Left ventricle myocardium inferior (tissue), 1 donor: ENCODE measurements around the gene SLCO2B1. TPM values are rescaled to one million over a fixed set of nuclear protein-coding genes. Genes with fewer than 3 reads are reported as not detected.

Source experiments
- DNase-seq: peaks from one replicate; pipeline ENCODE4 v3.0.0-alpha.2; 2020
- H3K27ac ChIP-seq: fragments of 200-600 bp; replicated peaks from 2 replicates; pipeline ENCODE4 v1.8.0; 2021
- H3K27me3 ChIP-seq: fragments of 200-600 bp; 2 replicates; pipeline ENCODE4 v1.8.0; 2021; ENCODE audit warnings: low read depth
- H3K36me3 ChIP-seq: fragments of 200-600 bp; 2 replicates; pipeline ENCODE4 v1.8.0; 2021
- H3K4me1 ChIP-seq: fragments of 200-600 bp; 2 replicates; pipeline ENCODE4 v1.8.0; 2021
- H3K4me3 ChIP-seq: fragments of 200-600 bp; 2 replicates; pipeline ENCODE4 v1.8.0; 2021; ENCODE audit warnings: mild to moderate bottlenecking, moderate library complexity
- H3K9me3 ChIP-seq: fragments of 200-600 bp; replicated peaks from 2 replicates; pipeline ENCODE4 v1.8.0; 2021
- intact Hi-C: fragments of 100-400 bp; cut with micrococcal nuclease; formaldehyde crosslinking; loops from one replicate; pipeline ENCODE4 v1.11.0; 2022
- total RNA-seq: library from RNA; stranded (reverse); fragmentation: NEBNext Ultra II Directional; extraction: Animal tissue kit (Norgen Biotek cat#: 25700); gene quantifications from one replicate; pipeline ENCODE4 v1.2.1, GENCODE V29; 2021
- TF ChIP-seq, protein P1 (sequence below): fragments of 200-600 bp; IDR thresholded peaks from 2 replicates; pipeline ENCODE4 v1.8.0; 2021; ENCODE audit warnings: antibody characterized with exemption, mild to moderate bottlenecking, borderline replicate concordance
- donor health status: DM: no; HTN: yes; CAD: no; lungs with severe emphysema.

Gene SLCO2B1
- total RNA-seq, 1 donor from 2014 or later: 22.7 TPM

DNA sequence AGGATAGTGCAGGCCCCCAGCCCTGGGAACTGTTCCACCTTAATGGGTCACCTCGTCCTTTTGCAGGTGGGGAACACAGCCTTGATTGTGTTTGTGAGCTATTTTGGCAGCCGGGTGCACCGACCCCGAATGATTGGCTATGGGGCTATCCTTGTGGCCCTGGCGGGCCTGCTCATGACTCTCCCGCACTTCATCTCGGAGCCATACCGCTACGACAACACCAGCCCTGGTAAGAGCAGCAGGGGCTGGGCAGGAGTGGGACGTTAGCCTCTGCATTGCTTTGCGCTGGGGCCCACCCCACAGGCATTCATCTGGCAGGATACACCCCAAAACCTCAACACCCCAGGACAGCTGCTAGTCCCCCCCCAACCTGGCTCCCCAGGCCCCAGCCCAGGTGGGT is 14.8 kb downstream of the SLCO2B1 start:
- H3K36me3 ChIP-seq: peaks cover 3% of the 10 kb centered on the region
- intact Hi-C loops: no loop called here
- H3K4me3 ChIP-seq: no peak overlapping the region
- TF ChIP-seq, protein P1, sequence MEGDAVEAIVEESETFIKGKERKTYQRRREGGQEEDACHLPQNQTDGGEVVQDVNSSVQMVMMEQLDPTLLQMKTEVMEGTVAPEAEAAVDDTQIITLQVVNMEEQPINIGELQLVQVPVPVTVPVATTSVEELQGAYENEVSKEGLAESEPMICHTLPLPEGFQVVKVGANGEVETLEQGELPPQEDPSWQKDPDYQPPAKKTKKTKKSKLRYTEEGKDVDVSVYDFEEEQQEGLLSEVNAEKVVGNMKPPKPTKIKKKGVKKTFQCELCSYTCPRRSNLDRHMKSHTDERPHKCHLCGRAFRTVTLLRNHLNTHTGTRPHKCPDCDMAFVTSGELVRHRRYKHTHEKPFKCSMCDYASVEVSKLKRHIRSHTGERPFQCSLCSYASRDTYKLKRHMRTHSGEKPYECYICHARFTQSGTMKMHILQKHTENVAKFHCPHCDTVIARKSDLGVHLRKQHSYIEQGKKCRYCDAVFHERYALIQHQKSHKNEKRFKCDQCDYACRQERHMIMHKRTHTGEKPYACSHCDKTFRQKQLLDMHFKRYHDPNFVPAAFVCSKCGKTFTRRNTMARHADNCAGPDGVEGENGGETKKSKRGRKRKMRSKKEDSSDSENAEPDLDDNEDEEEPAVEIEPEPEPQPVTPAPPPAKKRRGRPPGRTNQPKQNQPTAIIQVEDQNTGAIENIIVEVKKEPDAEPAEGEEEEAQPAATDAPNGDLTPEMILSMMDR: no peak
- H3K27me3 ChIP-seq: peaks cover 5% of the 10 kb centered on the region
- peaks cover 10% of the 10 kb centered on the region for H3K9me3 ChIP-seq
- H3K27ac ChIP-seq: no peak overlapping the region
- peaks cover 41% of the 10 kb centered on the region for H3K4me1 ChIP-seq
- DNase-seq: no peak

DNA sequence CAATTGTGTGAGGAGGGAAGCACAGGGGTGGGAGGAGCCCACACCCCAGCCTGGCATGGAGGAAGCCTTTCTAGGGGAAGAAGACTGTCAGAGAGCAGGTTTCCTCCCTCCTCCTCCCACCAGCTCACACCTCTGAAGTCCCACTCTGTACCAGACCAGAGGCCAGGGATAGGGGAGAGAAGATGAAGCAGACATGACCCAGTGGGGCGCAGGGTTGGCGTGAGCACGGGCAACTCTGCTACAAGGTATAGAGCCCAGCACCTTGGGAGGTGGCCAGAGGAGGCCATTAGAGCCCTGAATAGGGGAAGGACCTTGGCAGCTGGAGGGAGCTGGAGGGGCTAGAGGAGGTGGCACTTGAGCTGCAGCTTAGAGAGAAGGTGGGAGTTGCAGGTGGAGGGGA is 15.9 kb downstream of the SLCO2B1 start:
- no peak overlapping the region for H3K4me3 ChIP-seq
- intact Hi-C loops: no loop called here
- H3K4me1 ChIP-seq: peaks cover 31% of the 10 kb centered on the region
- peaks cover 5% of the 10 kb centered on the region for H3K27me3 ChIP-seq
- H3K36me3 ChIP-seq: peaks cover 3% of the 10 kb centered on the region
- DNase-seq: no peak
- TF ChIP-seq, protein P1: no peak
- no peaks in the 10 kb centered on the region for H3K9me3 ChIP-seq
- no peak overlapping the region for H3K27ac ChIP-seq

DNA sequence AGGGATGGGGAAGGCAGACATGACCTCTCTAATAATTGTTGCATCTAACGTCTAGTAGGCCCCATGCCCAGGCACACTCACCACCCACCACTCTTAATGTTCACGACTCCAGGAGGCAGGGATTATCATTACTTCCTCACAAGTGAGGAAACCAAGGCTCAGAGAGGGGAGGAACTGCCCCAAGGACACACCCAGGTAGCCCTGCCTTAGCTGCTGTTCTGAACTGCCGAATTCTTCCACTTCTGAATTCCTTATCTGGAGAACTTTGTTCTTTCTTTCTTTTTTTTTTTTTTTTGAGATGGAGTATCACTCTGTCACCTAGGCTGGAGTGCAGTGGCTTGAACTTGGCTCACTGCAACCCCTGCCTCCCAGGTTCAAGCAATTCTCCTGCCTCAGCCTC is 16.7 kb downstream of the SLCO2B1 start:
- H3K4me1 ChIP-seq: peaks cover 23% of the 10 kb centered on the region
- DNase-seq: no peak
- intact Hi-C loops: no loop called here
- H3K4me3 ChIP-seq: no peak overlapping the region
- no peak overlapping the region for H3K27ac ChIP-seq
- H3K27me3 ChIP-seq: peaks cover 5% of the 10 kb centered on the region
- peaks cover 9% of the 10 kb centered on the region for H3K36me3 ChIP-seq
- no peaks in the 10 kb centered on the region for H3K9me3 ChIP-seq
- TF ChIP-seq, protein P1: no peak

DNA sequence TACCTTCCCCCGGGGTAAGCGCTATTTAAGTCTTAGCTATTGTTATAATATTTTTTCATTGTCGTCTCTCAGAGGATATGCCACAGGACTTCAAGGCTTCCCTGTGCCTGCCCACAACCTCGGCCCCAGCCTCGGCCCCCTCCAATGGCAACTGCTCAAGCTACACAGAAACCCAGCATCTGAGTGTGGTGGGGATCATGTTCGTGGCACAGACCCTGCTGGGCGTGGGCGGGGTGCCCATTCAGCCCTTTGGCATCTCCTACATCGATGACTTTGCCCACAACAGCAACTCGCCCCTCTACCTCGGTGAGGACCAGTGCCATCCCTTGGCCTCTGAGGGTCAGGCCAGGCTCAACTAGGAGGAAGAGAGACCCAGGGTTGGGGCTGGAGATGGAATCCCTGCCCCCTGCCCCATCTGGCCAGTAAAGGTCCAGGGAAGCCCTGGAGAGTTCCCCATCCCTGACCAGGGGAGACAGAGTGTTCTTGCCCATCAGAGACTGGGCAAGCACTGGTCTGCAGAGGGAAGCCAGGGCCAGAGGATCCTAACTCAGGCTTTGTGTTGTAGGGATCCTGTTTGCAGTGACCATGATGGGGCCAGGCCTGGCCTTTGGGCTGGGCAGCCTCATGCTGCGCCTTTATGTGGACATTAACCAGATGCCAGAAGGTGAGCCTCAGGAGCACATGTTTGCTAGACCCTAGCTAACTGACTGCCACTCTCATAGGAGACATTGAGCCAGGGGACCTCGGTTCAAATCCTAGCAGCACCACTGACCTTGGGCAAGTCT is 18.4 kb downstream of the SLCO2B1 start:
- Histone ChIP-seq H3K27ac (no peak overlapping the region), H3K27me3 (peaks cover 5% of the 10 kb centered on the region), H3K36me3 (peaks cover 9% of the 10 kb centered on the region), H3K4me3 (no peak overlapping the region), H3K4me1 (peaks cover 13% of the 10 kb centered on the region), H3K9me3 (no peaks in the 10 kb centered on the region)
- TF ChIP-seq, protein P1: no peak
- intact Hi-C loops: no loop called here
- DNase-seq: no peak

DNA sequence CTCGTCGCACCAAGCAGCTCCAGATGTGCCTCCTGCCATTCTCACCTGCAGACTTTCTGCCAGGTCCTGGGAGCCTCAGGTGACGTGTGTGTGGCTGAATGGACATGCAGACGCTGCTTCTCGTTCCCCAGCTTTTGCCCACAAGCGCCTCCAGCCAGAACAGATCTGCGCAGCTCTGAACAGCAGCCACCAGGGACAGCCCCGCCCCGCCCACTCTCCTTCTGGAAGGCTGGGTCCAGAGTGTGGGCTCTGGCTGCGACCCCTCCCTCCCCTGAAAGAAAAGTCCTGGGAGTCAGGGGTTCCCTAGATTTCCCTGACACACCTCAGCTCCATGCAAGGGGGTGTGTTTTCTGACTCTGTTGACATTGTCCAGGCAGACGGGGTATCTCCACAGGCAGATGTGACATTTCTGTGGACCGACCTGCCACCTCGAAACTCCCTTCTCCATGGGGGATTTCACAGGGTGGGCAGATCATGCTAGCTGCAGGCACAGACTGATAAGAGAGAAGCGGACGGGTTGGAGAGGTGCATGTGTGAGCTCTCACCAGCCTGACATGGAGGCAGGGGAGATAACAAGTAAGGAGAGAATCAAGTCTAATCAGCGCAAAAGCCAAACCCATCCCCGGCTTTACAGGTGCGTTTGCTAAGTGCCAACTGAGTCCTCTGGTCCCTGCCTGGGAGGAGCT is 19.8 kb downstream of the SLCO2B1 start:
- no peak overlapping the region for H3K4me3 ChIP-seq
- peaks cover 23% of the 10 kb centered on the region for H3K4me1 ChIP-seq
- no peak overlapping the region for H3K27ac ChIP-seq
- intact Hi-C loops: no loop called here
- no peaks in the 10 kb centered on the region for H3K9me3 ChIP-seq
- no peak for DNase-seq
- peaks cover 9% of the 10 kb centered on the region for H3K36me3 ChIP-seq
- no peaks in the 10 kb centered on the region for H3K27me3 ChIP-seq
- TF ChIP-seq, protein P1: no peak
